ENCODE data around the gene POFUT2. TPM values are rescaled to one million over a fixed set of nuclear protein-coding genes. Genes with fewer than 3 reads are reported as not detected.

Gene POFUT2
- total RNA-seq, 1 donor from 2014 or later = 38.3 TPM

DNA sequence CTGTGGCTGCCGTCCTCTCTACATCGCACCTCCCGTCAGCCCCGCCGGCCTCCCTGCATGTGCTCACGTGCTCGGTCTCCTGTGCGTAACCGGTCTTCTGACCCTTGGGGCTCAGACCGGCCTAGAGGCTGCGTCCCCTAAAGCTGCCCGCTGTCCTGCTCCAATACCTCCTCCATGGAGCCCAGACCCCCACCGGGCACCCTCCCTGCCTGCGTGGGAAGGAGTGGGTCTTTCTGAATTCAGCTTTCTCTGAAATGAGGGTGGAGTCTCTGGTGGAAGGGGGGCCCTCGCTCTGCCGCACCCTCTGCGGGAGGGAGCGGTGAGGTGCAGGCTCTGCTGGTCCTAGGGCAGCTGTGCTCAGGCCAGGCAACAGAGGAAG, 18.7 kb upstream of the POFUT2 start:
- Histone ChIP-seq H3K36me3 (no peaks in the 10 kb centered on the region), H3K9me3 (no peaks in the 10 kb centered on the region), H3K4me3 (peak overlapping the region in 1 of 2 donors; percentile 7), H3K27me3 (no peaks in the 10 kb centered on the region), H3K4me1 (peaks cover 36% of the 10 kb centered on the region), H3K27ac (peak overlapping the region; percentile 74)
- TF ChIP-seq POLR2A (IDR thresholded peaks at IDR 0.05) = no peak
- TF ChIP-seq, protein P1, sequence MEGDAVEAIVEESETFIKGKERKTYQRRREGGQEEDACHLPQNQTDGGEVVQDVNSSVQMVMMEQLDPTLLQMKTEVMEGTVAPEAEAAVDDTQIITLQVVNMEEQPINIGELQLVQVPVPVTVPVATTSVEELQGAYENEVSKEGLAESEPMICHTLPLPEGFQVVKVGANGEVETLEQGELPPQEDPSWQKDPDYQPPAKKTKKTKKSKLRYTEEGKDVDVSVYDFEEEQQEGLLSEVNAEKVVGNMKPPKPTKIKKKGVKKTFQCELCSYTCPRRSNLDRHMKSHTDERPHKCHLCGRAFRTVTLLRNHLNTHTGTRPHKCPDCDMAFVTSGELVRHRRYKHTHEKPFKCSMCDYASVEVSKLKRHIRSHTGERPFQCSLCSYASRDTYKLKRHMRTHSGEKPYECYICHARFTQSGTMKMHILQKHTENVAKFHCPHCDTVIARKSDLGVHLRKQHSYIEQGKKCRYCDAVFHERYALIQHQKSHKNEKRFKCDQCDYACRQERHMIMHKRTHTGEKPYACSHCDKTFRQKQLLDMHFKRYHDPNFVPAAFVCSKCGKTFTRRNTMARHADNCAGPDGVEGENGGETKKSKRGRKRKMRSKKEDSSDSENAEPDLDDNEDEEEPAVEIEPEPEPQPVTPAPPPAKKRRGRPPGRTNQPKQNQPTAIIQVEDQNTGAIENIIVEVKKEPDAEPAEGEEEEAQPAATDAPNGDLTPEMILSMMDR (IDR thresholded peaks at IDR 0.05) = no peak
- no peak for TF ChIP-seq POLR2AphosphoS5 (IDR thresholded peaks at IDR 0.05; ENCODE audit: insufficient read depth in 1 of 2, low read depth in 1 of 2)
- intact Hi-C loops (cut with DNase I) = loop anchor here (5.0 kb wide), 1 partner anchor 41 kb away; no protein-coding TSS in a partner anchor
- DNase-seq (ENCODE audit: extremely low spot score in 2 of 2) = no peak

DNA sequence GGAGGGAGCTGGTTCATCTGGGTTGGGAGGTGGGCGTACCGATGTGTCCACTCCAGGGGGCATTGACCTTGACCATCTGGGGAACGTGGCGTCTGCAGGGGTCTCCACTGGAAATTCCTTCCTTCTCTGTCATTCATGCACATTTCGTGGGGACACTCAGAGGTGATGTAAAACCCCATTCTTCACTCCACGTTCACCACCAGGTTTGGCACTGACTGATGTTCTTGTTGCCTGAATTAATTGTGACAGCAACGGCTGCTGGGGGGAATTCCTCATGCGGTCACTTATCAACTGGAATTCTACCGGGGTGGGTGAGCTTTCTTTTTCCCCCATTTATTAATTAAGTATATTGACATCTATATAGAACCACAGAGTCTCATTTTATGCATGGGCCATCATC, 18.1 kb upstream of the POFUT2 start:
- H3K27me3 ChIP-seq = no peaks in the 10 kb centered on the region
- DNase-seq (ENCODE audit: extremely low spot score in 2 of 2) = no peak
- H3K9me3 ChIP-seq = no peaks in the 10 kb centered on the region
- TF ChIP-seq POLR2A (IDR thresholded peaks at IDR 0.05) = no peak
- TF ChIP-seq, protein P1 (IDR thresholded peaks at IDR 0.05) = no peak
- TF ChIP-seq POLR2AphosphoS5 (IDR thresholded peaks at IDR 0.05; ENCODE audit: insufficient read depth in 1 of 2, low read depth in 1 of 2) = no peak
- H3K4me1 ChIP-seq = peaks cover 42% of the 10 kb centered on the region
- intact Hi-C loops (cut with DNase I) = loop anchor here (5.0 kb wide), 1 partner anchor 41 kb away; no protein-coding TSS in a partner anchor
- no peak overlapping the region for H3K4me3 ChIP-seq
- H3K27ac ChIP-seq = no peak overlapping the region
- H3K36me3 ChIP-seq = no peaks in the 10 kb centered on the region

DNA sequence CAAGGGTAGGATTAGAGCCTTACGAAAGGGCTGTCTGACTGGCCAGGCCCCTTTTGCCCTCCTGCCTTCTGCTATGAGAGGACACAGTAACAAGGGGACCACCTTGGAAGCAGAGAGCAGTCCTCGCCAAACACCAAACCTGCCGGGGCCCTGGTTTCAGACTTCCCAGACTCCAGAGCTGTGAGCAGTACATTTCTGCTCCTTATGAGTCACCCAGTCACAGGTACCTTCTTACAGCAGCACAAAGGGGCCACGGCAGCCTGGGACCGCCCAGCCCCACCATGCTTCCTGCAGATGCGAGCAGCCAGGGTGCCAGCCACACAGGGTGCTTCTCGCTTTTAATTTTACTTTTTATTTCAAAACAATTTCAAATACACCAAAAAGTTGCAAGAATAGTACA, 17.2 kb upstream of the POFUT2 start:
- DNase-seq (ENCODE audit: extremely low spot score in 2 of 2) = no peak
- Histone ChIP-seq H3K9me3 (no peaks in the 10 kb centered on the region), H3K27ac (no peak overlapping the region), H3K36me3 (no peaks in the 10 kb centered on the region), H3K4me1 (peaks cover 48% of the 10 kb centered on the region), H3K27me3 (no peaks in the 10 kb centered on the region), H3K4me3 (no peak overlapping the region)
- intact Hi-C loops (cut with DNase I) = loop anchor here (5.0 kb wide), 2 partner anchors 42 to 52 kb away; no protein-coding TSS in a partner anchor
- TF ChIP-seq POLR2A (IDR thresholded peaks at IDR 0.05) (no peak), POLR2AphosphoS5 (IDR thresholded peaks at IDR 0.05; ENCODE audit: insufficient read depth in 1 of 2, low read depth in 1 of 2) (no peak)
- TF ChIP-seq, protein P1 (IDR thresholded peaks at IDR 0.05) = no peak

DNA sequence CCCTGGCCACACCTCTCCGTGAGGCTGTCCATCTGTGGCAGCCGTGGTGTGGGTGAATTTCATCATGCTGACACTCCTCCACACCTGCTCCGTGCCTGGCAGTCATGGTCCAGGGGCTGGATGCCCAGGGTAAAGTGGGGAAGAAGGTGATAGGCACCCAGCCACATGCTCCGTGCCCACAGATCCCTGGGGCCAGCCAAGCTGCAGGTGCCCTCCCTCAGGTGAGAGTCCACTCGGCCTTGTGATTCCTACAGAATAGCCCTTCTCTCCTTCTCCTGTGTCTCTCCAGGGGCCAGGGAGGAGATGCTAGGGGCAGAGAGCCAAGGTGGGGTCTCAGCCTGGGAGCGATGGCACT, 16.8 kb upstream of the POFUT2 start:
- no peaks in the 10 kb centered on the region for H3K36me3 ChIP-seq
- H3K27ac ChIP-seq = no peak overlapping the region
- DNase-seq (ENCODE audit: extremely low spot score in 2 of 2) = no peak
- no peak overlapping the region for H3K4me3 ChIP-seq
- peaks cover 53% of the 10 kb centered on the region for H3K4me1 ChIP-seq
- H3K9me3 ChIP-seq = no peaks in the 10 kb centered on the region
- intact Hi-C loops (cut with DNase I) = loop anchor here (5.0 kb wide), 1 partner anchor 53 kb away; no protein-coding TSS in a partner anchor
- no peaks in the 10 kb centered on the region for H3K27me3 ChIP-seq
- TF ChIP-seq POLR2AphosphoS5 (IDR thresholded peaks at IDR 0.05; ENCODE audit: insufficient read depth in 1 of 2, low read depth in 1 of 2) = no peak
- TF ChIP-seq, protein P1 (IDR thresholded peaks at IDR 0.05) = no peak

DNA sequence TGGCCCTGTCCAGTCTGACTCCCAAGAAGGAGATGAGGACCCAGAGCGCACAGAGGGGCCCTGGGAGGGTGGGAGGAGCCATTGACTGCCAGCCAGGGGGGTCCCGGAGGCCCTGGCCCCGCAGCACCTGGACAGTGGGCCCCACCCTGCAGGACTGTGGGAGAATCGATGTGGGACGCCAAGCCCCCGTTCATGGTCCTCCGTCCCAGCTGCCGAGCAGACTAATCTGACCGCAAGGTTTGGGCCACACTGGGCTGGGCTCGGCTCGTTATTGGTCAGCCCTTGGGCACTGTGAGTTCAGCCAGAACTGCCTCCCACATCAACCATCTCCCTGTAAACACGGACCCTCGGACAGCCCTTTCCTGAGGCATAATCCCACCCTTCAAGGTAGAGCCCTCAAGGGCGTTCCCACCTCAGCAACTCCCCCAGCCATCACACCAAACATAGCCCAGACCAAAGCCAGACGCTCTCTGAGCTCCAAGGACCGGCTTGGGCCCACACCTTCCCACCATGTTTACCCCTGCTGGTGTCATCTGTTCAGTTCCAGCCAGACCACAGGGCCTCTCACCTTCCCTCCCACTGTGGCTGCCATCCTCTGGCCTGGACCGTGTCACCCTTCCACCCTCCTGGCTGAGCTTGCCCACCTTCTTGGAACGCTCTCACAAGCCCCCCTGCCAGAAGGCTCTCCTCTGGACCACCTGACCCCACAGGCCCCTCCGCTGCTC, 16.2 kb upstream of the POFUT2 start:
- no peaks in the 10 kb centered on the region for H3K27me3 ChIP-seq
- H3K4me3 ChIP-seq = no peak overlapping the region
- intact Hi-C loops (cut with DNase I) = loop anchor here (5.0 kb wide), 1 partner anchor 53 kb away; no protein-coding TSS in a partner anchor
- TF ChIP-seq POLR2A (IDR thresholded peaks at IDR 0.05) (no peak), POLR2AphosphoS5 (IDR thresholded peaks at IDR 0.05; ENCODE audit: insufficient read depth in 1 of 2, low read depth in 1 of 2) (no peak)
- TF ChIP-seq, protein P1 (IDR thresholded peaks at IDR 0.05) = no peak
- no peaks in the 10 kb centered on the region for H3K9me3 ChIP-seq
- H3K27ac ChIP-seq = no peak overlapping the region
- DNase-seq (ENCODE audit: extremely low spot score in 2 of 2) = no peak
- H3K36me3 ChIP-seq = no peaks in the 10 kb centered on the region
- H3K4me1 ChIP-seq = peaks cover 52% of the 10 kb centered on the region
